ENCODE results near the gene RHOH. TPM values are rescaled to one million over a fixed set of nuclear protein-coding genes. Genes with fewer than 3 reads are reported as not detected.

Gene RHOH
- total and polyA plus RNA-seq, 2 experiments from 2014 or later, result not detected

DNA sequence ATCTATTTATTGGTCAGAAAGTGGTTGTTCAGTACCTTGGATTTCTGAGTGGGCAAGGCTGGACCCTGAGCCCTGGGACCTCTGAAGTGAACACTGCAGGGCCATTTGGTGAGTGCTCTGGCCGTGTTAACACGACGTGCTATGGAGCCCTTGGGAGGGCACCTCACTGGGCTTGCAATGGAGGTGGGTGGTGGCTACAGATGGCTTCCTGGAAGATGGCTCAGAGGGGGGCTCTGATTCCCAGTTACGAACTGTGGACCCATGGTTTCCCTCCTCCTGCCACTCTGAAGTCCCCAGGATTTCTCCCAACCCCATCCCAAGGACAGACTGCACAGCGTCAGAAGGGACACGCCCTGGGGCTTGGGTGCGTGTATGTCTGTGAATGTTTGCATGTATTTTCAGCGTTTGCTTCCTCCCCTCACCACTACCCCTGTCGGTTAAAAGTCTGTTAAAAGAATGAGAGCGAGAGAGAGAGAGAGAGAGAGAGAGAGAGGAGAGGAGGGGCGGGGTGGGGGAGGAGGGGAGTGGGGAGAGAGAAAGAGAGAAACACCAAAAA is 3.7 kb upstream of the RHOH start:
- no peak overlapping the region for H3K9ac ChIP-seq
- H3K9me3 ChIP-seq (ENCODE audit: low read depth), result no peaks in the 10 kb centered on the region
- H2AFZ ChIP-seq, result no peak overlapping the region
- no peak overlapping the region for H3K4me3 ChIP-seq
- no peaks in the 10 kb centered on the region for H3K4me1 ChIP-seq (ENCODE audit: insufficient read depth)
- no peaks in the 10 kb centered on the region for H4K20me1 ChIP-seq (ENCODE audit: insufficient read depth)
- no peak for DNase-seq
- no peaks in the 10 kb centered on the region for H3K27me3 ChIP-seq (replicated peaks; ENCODE audit: insufficient read depth)
- H3F3A ChIP-seq (ENCODE audit: insufficient read depth), result no peaks in the 10 kb centered on the region
- H3K36me3 ChIP-seq (ENCODE audit: low read depth), result no peaks in the 10 kb centered on the region
- in situ Hi-C loops (cut with MboI), result no loop called here
- H3K4me2 ChIP-seq (ENCODE audit: unreplicated experiment), result no peak overlapping the region
- WGBS, 2 experiments (ENCODE audit: low coverage in 1 of 2, low lambda C conversion rate in 2 of 2, missing lambda C conversion rate in 2 of 2), result 63 to 67% methylated on average over 8 to 11 of the region's 11 CpGs
- TF ChIP-seq EZH2phosphoT487 (IDR thresholded peaks at IDR 0.05; ENCODE audit: insufficient read depth, low read depth) (no peak), EZH2 (IDR thresholded peaks at IDR 0.05; ENCODE audit: insufficient read depth, poor library complexity, severe bottlenecking) (no peak)
- H3K27ac ChIP-seq, result no peak overlapping the region
- H3K9me2 ChIP-seq (ENCODE audit: insufficient read depth), result no peaks in the 10 kb centered on the region
- no peaks in the 10 kb centered on the region for H3K79me2 ChIP-seq (ENCODE audit: insufficient read depth)

DNA sequence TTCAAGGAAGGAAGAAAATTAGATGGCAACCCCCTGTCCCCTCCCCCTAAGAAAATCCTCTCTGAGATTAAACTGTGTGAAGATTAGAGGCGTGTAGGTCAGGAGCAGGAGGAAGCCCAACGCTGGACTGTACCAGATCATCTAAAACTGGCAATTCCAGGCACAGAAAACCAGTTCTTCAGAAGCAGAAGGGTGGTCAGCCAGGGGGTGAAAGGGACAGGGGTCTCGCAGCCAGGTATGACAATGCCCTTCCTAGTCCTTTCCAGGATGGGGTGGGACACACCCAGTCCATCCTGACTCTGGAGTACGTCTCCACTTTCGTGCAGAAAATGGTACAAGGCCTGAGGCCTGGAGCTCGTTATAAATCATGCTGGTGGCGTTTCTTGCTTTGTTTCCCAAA is 3.3 kb upstream of the RHOH start:
- Histone ChIP-seq H3K4me1 (ENCODE audit: insufficient read depth) (no peaks in the 10 kb centered on the region), H3K4me2 (ENCODE audit: unreplicated experiment) (no peak overlapping the region), H3K4me3 (no peak overlapping the region), H3F3A (ENCODE audit: insufficient read depth) (no peaks in the 10 kb centered on the region), H3K79me2 (ENCODE audit: insufficient read depth) (no peaks in the 10 kb centered on the region), H4K20me1 (ENCODE audit: insufficient read depth) (no peaks in the 10 kb centered on the region), H3K36me3 (ENCODE audit: low read depth) (no peaks in the 10 kb centered on the region), H3K9me2 (ENCODE audit: insufficient read depth) (no peaks in the 10 kb centered on the region), H3K9me3 (ENCODE audit: low read depth) (no peaks in the 10 kb centered on the region), H3K9ac (no peak overlapping the region), H2AFZ (no peak overlapping the region), H3K27me3 (replicated peaks; ENCODE audit: insufficient read depth) (no peaks in the 10 kb centered on the region), H3K27ac (no peak overlapping the region)
- TF ChIP-seq EZH2phosphoT487 (IDR thresholded peaks at IDR 0.05; ENCODE audit: insufficient read depth, low read depth), result no peak
- TF ChIP-seq EZH2 (IDR thresholded peaks at IDR 0.05; ENCODE audit: insufficient read depth, poor library complexity, severe bottlenecking), result no peak
- in situ Hi-C loops (cut with MboI), result no loop called here
- 90% methylated on average over 7 of the region's 7 CpGs for WGBS, 2 experiments (ENCODE audit: low coverage in 1 of 2, low lambda C conversion rate in 2 of 2, missing lambda C conversion rate in 2 of 2)
- DNase-seq, result no peak

DNA sequence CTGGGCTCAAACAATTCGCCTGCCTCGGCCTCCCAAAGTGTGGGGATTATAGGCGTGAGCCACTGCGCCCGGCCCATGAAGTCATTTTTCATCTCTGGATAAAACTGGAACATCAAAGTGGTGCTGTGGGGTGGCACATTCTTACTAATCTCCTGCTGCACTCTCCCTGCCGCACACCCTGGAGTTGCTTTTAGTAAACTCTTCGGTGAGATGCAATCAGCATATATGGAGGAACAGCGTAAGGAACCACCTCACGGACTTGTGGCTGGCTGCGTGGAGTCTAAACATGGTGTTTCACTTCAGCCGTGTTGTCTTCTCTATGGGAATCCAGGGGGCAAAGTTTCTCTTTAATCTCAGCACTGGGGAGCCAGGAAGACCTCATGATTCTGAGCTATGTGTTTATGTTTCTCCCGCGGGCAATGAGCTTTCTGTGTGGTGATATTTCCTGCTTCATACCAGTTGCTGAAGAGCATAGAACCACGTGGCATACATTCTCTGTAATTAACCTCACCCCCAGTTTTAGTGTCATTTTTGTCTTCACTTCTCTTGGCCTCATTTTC is 2.1 kb upstream of the RHOH start:
- H3K4me3 ChIP-seq, result no peak overlapping the region
- H3K4me2 ChIP-seq (ENCODE audit: unreplicated experiment), result no peak overlapping the region
- H3K79me2 ChIP-seq (ENCODE audit: insufficient read depth), result no peaks in the 10 kb centered on the region
- no peaks in the 10 kb centered on the region for H3K4me1 ChIP-seq (ENCODE audit: insufficient read depth)
- no peak overlapping the region for H3K27ac ChIP-seq
- 80 to 82% methylated on average over 14 of the region's 14 CpGs for WGBS, 2 experiments (ENCODE audit: low coverage in 1 of 2, low lambda C conversion rate in 2 of 2, missing lambda C conversion rate in 2 of 2)
- in situ Hi-C loops (cut with MboI), result no loop called here
- no peak for DNase-seq
- no peaks in the 10 kb centered on the region for H3K36me3 ChIP-seq (ENCODE audit: low read depth)
- no peaks in the 10 kb centered on the region for H3K9me3 ChIP-seq (ENCODE audit: low read depth)
- H2AFZ ChIP-seq, result no peak overlapping the region; the same call in 1 of the 2 replicates
- H3K9me2 ChIP-seq (ENCODE audit: insufficient read depth), result no peaks in the 10 kb centered on the region
- H3K27me3 ChIP-seq (replicated peaks; ENCODE audit: insufficient read depth), result no peaks in the 10 kb centered on the region
- TF ChIP-seq EZH2 (IDR thresholded peaks at IDR 0.05; ENCODE audit: insufficient read depth, poor library complexity, severe bottlenecking) (no peak), EZH2phosphoT487 (IDR thresholded peaks at IDR 0.05; ENCODE audit: insufficient read depth, low read depth) (no peak)
- no peaks in the 10 kb centered on the region for H4K20me1 ChIP-seq (ENCODE audit: insufficient read depth)
- H3K9ac ChIP-seq, result no peak overlapping the region
- H3F3A ChIP-seq (ENCODE audit: insufficient read depth), result no peaks in the 10 kb centered on the region

DNA sequence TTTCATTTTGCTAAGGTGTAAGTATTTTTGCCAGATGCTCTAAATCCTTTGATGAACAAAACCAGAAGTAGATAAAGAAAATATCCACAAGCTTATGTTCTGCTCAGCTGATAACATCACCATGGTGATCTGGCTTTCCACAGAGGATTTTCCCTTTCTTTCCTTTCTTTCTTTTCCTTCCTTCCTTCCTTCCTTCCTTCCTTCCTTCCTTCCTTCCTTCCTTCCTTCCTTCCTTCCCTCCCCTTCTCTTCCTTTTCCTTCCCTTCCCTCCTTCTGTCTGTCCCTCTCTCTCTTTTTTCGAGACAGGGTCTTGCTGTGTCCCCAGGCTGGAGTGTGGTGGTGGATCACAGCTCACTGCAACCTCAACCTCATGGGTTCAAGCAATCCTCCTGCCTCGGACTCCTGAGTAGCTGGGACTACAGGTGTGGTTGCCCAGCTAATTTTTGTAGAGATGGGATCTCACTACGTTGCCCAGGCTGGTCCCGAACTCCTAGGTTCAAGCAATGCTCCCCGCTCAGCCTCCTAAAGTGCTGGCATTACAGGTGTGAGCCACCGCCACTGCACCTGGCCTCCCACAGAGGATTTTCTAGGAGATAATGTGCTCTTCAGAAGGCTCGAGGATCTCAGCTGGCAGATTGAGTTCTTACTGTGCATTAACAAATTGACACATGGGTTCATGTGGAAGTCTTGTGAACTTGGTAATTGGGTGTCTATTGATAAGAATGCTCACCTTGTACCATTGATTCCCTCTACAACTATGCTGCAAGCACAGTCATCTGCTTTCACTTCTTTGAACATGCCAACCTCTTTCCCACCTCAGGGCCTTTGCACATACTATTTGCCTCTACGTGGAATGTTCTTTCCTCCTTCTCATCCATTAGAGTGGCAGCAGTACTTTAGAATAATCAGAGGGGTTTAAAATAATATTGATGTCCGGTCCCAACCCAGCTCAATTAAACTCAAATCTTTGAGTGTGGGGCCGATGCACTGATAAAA is 1.4 kb upstream of the RHOH start:
- no peak overlapping the region for H3K9ac ChIP-seq
- H2AFZ ChIP-seq, result no peak overlapping the region
- DNase-seq, result no peak
- no peaks in the 10 kb centered on the region for H4K20me1 ChIP-seq (ENCODE audit: insufficient read depth)
- H3K4me2 ChIP-seq (ENCODE audit: unreplicated experiment), result no peak overlapping the region
- WGBS, 2 experiments (ENCODE audit: low coverage in 1 of 2, low lambda C conversion rate in 2 of 2, missing lambda C conversion rate in 2 of 2), result 77 to 83% methylated on average over 10 of the region's 10 CpGs
- in situ Hi-C loops (cut with MboI), result no loop called here
- no peaks in the 10 kb centered on the region for H3K36me3 ChIP-seq (ENCODE audit: low read depth)
- H3K9me3 ChIP-seq (ENCODE audit: low read depth), result no peaks in the 10 kb centered on the region
- no peak overlapping the region for H3K27ac ChIP-seq
- H3K79me2 ChIP-seq (ENCODE audit: insufficient read depth), result no peaks in the 10 kb centered on the region
- H3K27me3 ChIP-seq (replicated peaks; ENCODE audit: insufficient read depth), result no peaks in the 10 kb centered on the region
- H3K4me1 ChIP-seq (ENCODE audit: insufficient read depth), result no peaks in the 10 kb centered on the region
- H3K9me2 ChIP-seq (ENCODE audit: insufficient read depth), result no peaks in the 10 kb centered on the region
- no peaks in the 10 kb centered on the region for H3F3A ChIP-seq (ENCODE audit: insufficient read depth)
- H3K4me3 ChIP-seq, result no peak overlapping the region
- TF ChIP-seq EZH2phosphoT487 (IDR thresholded peaks at IDR 0.05; ENCODE audit: insufficient read depth, low read depth) (no peak), EZH2 (IDR thresholded peaks at IDR 0.05; ENCODE audit: insufficient read depth, poor library complexity, severe bottlenecking) (no peak)

Data from GM23248 (cell line).